Ovary (tissue), 9 donors: ENCODE data around the gene DGAT2. TPM values are rescaled to one million over a fixed set of nuclear protein-coding genes. Genes with fewer than 3 reads are reported as not detected.

Experiments used
- DNase-seq, 5 donors: peaks; one replicate each; pipeline ENCODE4 v3.0.0-alpha.2; 2019 to 2020
- H3K27ac ChIP-seq, 2 donors: fragments of 200-600 bp; one replicate each; pipeline versions ENCODE4 v1.5.1 to v1.8.0; 2019 to 2022
- H3K27me3 ChIP-seq: fragments of 200-600 bp; one replicate; pipeline ENCODE4 v1.8.0; 2022
- H3K36me3 ChIP-seq: fragments of 200-600 bp; sonication (generic); one replicate; pipeline ENCODE4 v1.5.1; 2019
- H3K4me1 ChIP-seq: one replicate; pipeline ENCODE4 v1.8.1; 2013; ENCODE audit warnings: mild to moderate bottlenecking, moderate library complexity; ENCODE audit not compliant: insufficient read depth
- H3K4me3 ChIP-seq: fragments of 200-600 bp; sonication (generic); one replicate; pipeline ENCODE4 v1.5.1; 2017
- H3K9me3 ChIP-seq, 2 donors: fragments of 200-600 bp in 1 of 2; sonication (generic) in 1 of 2; one replicate each; pipeline versions ENCODE4 v1.5.1 to v1.8.1; 2013 to 2019; ENCODE audit warnings: mild to moderate bottlenecking in 1 of 2, moderate library complexity in 1 of 2
- CTCF ChIP-seq, 3 donors: fragments of 450-650 bp in 2 of 3; fragments of 200-600 bp in 1 of 3; IDR thresholded peaks; one replicate each; pipeline versions ENCODE4 v1.5.1 to v1.8.0; 2016 to 2022; ENCODE audit warnings: antibody characterized with exemption in 3 of 3, mild to moderate bottlenecking in 1 of 3
- EP300 ChIP-seq: sonication (generic); formaldehyde crosslinking; IDR thresholded peaks from one replicate; pipeline ENCODE4 v1.6.1; 2017; ENCODE audit warnings: antibody characterized with exemption
- POLR2A ChIP-seq: fragments of 450-650 bp; IDR thresholded peaks from one replicate; pipeline ENCODE4 v1.6.1; 2017; ENCODE audit warnings: antibody characterized with exemption, mild to moderate bottlenecking, moderate library complexity
- WGBS, 3 donors: extraction: QIAGEN DNeasy Blood & Tissue Kit in 1 of 3; methylation state at CpG; one replicate each; pipeline versions ENCODE4 v1.1.5 to v1.1.7; 2013 to 2017; 5-methylcytosine and 5-hydroxymethylcytosine counted together
- intact Hi-C, 4 donors: fragments of 100-400 bp; cut with DNase I; formaldehyde crosslinking; loops; one replicate each; pipeline versions ENCODE4 v1.11.0 to v1.15.1; 2022 to 2023
- polyA plus RNA-seq, 2 donors: library from polyadenylated mRNA; stranded (reverse); fragments of 200-250 nt in 1 of 2; fragments of 350-450 nt in 1 of 2; fragmentation: Illumina TruSeq in 1 of 2; extraction: RNeasy Lipid Tissue Mini Kit (QIAGEN cat#74804) in 1 of 2; gene quantifications; one replicate each; pipeline ENCODE4 v1.2.3, GENCODE V29; 2013 to 2014
- total RNA-seq, 7 donors: library from RNA; depleted of rRNA in 2 of 7; stranded (reverse); fragments of >200 nt in 2 of 7; fragmentation: NEBNext Ultra II Directional in 3 of 7; extraction: Animal tissue kit (Norgen Biotek cat#: 25700) in 3 of 7; gene quantifications; one replicate each; pipeline versions ENCODE4 v1.1.0 to v1.2.4, GENCODE V29; 2016 to 2023
- donor health status: DM: no; HTN: no; CAD: no; lungs with moderate emphysema.
- donor health status: DM: no; HTN: no; CAD: no.
- donor health status: Bipolar disorder and iron deficiency.
- donor health status: DM: yes; HTN: yes; CAD: no.
- donor health status: DM: no; HTN: no; CAD: no.
- donor health status: DM: yes; HTN: yes; CAD: no.

DGAT2 gene
- total and polyA plus RNA-seq, 9 donors = 0.69 to 21.1 (median 1.6) TPM

GRCh38 chr11:75721852-75722668, 46.5 kb upstream of the DGAT2 start:
- intact Hi-C loops = no loop called here
- Histone ChIP-seq H3K36me3 (no peaks in the 10 kb centered on the region), H3K27me3 (no peaks in the 10 kb centered on the region), H3K4me3 (no peak overlapping the region), H3K9me3 (no peaks in the 10 kb centered on the region), H3K27ac (no peak overlapping the region), H3K4me1 (peaks cover 4% of the 10 kb centered on the region)
- no peak for DNase-seq
- 75 to 82% (median 81%) methylated on average over 14 of the region's 14 CpGs for WGBS, 3 donors
- no peak for TF ChIP-seq CTCF (IDR thresholded peaks at IDR 0.05)

GRCh38 chr11:75722669-75723042, 45.9 kb upstream of the DGAT2 start:
- no peak for DNase-seq
- H3K27me3 ChIP-seq = no peaks in the 10 kb centered on the region
- H3K36me3 ChIP-seq = no peaks in the 10 kb centered on the region
- TF ChIP-seq POLR2A (no peak), EP300 (no peak), CTCF (IDR thresholded peaks at IDR 0.05) (no peak)
- H3K27ac ChIP-seq = no peak overlapping the region
- intact Hi-C loops = no loop called here
- 79 to 90% (median 84%) methylated on average over 9 of the region's 9 CpGs for WGBS, 3 donors
- H3K4me1 ChIP-seq = peaks cover 4% of the 10 kb centered on the region
- no peak overlapping the region for H3K4me3 ChIP-seq
- H3K9me3 ChIP-seq = no peaks in the 10 kb centered on the region

GRCh38 chr11:75725547-75726320, 42.8 kb upstream of the DGAT2 start:
- Histone ChIP-seq H3K27ac (no peak overlapping the region), H3K4me1 (peaks cover 4% of the 10 kb centered on the region), H3K4me3 (no peak overlapping the region), H3K9me3 (no peaks in the 10 kb centered on the region), H3K36me3 (no peaks in the 10 kb centered on the region), H3K27me3 (no peaks in the 10 kb centered on the region)
- intact Hi-C loops = no loop called here
- TF ChIP-seq CTCF (IDR thresholded peaks at IDR 0.05) (no peak), EP300 (no peak), POLR2A (no peak)
- WGBS, 3 donors = 56 to 74% (median 59%) methylated on average over 13 of the region's 13 CpGs
- no peak for DNase-seq

GRCh38 chr11:75728992-75729391, 39.6 kb upstream of the DGAT2 start:
- intact Hi-C loops = no loop called here

More at GRCh38 chr11:75728992-75729391, 39.6 kb upstream of the DGAT2 start:
- H3K27me3 ChIP-seq = no peaks in the 10 kb centered on the region
- no peaks in the 10 kb centered on the region for H3K9me3 ChIP-seq
- no peak for TF ChIP-seq CTCF (IDR thresholded peaks at IDR 0.05)
- TF ChIP-seq POLR2A = no peak
- TF ChIP-seq EP300 = no peak
- H3K4me1 ChIP-seq = peaks cover 4% of the 10 kb centered on the region
- no peak overlapping the region for H3K27ac ChIP-seq
- DNase-seq = no peak
- 92 to 98% (median 94%) methylated on average over 2 of the region's 2 CpGs for WGBS, 3 donors
- no peak overlapping the region for H3K4me3 ChIP-seq
- no peaks in the 10 kb centered on the region for H3K36me3 ChIP-seq
